Medulla oblongata (tissue), 1 donor: ENCODE measurements around the gene TRAF3.
A peak's percentile ranks its signal among the peaks of the same experiment; 100 is the strongest.
"Not testable (repeated sequence)": the region's sequence is repeated elsewhere in the genome, so short reads cannot be mapped to it uniquely, and the experiment has no call there.

Experiments
- DNase-seq: peaks from one replicate; pipeline ENCODE4 v3.0.0-alpha.2; 2015; ENCODE audit errors: extremely low spot score

TRAF3 gene

DNA sequence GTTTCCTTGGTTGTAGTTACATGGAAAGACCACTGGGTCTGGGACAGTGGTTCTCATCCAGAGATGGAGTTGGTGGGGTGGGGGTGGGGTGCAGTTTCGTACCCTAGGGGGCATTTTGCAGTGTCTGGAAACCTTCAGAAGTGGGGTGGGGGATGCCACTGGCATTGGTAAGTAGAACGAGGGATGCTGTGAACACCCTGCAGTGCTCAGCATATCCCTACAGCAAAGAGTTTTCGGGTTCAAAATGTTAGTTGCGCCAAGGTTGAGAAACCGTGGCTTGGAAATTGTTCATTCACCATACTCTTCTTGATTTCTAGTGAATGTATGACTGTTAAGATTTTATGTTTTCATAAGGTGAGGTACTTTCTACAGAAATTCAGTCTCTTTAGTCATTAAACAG, 28.7 kb downstream of the TRAF3 start:
- no peak for DNase-seq

DNA sequence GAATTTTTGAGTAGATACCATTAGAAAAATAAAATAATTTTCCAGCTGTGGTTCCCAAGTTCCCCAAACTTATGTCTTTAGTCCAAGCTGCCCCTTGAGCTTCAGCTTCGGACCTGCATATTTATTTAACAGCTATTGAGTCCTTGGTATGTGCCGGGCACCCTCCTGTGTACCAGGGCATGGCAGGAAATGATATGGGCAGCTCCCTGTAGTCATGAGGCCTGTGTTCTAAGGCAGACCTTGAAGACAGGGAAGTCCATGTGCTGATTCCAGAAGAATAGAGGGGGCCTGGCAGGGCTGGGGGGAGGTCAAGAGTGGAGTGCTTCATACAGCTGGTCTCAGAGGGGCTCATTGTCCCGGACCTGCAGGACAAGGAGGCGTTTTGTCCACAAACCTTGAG, 29.2 kb downstream of the TRAF3 start:
- DNase-seq, result no peak

DNA sequence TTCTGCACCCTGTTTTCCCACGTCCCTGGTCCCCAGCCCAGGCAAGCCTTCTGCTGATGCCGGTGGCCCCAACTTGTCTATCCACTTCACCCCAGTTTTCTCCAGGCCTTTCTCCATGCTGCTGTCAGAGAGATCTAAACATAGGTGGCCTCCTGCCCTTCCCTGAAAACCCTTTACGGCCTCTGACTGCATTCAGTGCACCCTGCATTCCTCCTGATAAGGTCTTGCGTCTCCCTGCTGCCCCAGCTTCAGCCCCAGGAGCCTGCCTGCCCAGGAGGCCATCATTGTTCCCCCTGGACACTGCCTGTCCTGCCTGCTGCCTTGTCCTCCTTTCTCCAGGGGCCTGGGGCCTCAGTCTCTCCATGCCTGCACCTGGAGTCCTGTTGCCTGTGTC, 29.8 kb downstream of the TRAF3 start:
- no peak for DNase-seq

DNA sequence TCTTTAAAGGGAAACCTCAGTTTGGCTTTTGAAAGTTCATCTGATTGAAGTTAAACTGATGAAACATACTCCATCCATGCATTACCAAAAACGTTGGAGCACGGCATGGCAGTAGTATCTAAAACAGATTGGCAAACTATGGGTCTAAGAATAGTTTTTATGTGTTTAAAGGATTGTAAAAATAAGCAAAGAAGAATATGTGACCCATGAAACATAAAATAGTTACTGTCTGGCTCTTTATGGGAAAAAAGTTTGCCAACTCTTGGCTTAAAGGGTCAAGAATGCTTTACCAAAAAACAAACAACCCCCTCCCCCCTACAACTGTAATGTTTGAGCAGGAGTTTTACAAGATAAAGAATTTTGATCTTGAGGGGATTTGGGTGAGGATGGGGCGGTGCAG, 32.6 kb downstream of the TRAF3 start:
- DNase-seq, result no peak

DNA sequence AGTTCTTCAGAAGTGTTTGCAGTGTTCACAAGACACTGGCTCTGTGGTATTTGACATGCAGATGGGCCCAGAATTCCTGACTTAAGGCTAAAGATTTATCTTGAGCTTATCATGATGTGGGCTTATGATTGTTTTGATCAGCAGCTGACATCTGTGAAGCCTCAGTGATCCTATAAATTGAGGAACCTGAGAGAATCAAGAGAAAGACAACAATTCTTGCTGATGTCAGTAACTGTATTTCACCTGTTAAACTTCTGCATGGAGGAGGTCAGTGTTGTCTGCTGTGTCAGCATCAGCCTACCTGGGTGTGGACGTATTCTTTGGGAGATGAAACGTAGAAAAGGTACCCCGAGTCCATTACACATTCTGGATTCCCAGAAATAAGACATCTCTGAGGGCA, 33.3 kb downstream of the TRAF3 start:
- no peak for DNase-seq

DNA sequence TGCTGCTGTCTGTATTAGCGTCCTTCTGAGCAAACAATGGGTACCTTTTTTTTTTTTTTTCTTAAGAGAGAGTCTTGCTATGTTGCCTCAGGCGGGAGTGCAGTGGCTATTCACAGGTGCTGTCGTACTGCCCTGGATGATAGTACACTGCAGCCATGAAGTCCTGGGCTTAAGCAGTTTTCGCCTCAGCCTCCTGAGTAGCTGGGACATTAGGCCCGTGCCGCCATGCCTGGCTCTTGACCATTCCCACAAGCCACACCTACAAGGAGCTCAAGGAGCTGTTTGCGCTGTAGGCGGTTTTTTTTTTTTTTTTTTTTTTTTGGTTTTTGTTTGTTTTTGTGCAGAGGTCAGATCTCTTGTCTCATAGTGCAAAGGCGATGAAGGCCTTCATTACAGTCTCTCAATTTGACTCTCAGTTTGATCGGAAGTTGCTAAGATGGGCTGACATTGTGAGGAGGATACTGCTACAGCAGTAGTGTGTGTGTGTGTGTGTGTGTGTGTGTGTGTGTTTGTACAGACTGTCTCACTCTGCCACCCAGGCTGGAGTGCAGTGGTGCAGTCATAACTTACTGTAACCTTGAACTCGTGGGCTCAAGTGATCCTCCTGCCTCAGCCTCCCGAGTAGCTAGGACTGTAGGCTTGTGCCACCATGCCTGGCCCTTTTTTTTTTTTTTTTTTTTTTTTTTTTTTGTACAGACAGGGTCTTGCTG, 34.2 kb downstream of the TRAF3 start:
- no peak for DNase-seq

DNA sequence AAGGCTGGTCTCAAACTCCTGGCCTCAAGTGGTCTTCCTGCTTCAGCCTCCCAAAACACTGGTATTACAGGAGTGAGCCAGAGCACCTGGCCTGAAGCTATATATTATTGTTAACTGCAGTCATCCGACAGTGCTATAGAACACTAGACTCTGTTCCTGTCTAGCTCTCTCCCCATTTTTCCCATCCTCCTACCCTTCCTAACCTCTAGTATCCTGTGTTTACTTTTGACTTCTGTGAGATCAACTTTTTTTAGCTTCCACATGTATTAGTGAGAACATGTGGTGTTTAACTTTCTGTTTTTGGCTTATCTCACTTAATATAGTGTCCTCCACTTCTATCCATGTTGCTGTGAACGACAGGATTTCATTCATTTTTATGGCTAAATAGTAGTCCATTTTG, 34.7 kb downstream of the TRAF3 start:
- DNase-seq, result no peak

DNA sequence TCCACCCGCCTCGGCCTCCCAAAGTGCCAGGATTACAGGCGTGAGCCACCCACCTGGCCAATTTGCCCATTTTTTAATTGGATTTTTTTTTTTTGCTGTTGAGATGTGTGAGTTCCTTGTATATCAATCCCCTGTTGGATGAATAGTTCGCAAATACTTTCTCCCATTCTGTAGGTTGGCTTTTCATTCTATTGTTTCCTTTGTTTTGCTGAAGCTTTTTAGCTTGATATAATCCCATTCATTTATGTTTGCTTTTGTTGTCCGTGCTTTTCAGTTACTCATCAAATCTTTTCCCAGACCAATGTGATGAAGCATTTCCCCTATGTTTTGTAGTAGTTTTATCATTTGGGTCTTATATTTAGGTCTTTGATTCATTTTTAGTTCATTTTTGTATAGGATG, 36.4 kb downstream of the TRAF3 start:
- no peak for DNase-seq

DNA sequence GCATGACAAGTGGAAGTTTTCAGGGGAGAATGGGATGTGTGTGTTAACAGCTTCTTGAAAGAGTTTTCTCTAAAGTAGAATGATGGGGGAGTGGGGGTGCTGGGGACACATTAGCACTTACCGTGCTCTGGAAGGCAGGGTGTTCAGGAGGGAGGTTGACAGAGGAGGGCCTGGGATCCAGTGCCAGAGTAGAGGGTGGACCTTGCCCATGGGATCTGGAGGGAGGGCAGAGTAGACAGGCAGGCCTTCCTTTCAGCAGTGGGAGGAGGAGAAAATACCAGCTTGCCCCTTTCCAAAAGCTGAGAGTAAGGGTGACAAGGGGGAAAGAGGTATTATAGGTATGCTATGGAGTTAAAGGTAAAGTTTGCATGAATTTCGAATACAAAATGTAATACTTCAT, 40.1 kb downstream of the TRAF3 start:
- DNase-seq, result no peak

DNA sequence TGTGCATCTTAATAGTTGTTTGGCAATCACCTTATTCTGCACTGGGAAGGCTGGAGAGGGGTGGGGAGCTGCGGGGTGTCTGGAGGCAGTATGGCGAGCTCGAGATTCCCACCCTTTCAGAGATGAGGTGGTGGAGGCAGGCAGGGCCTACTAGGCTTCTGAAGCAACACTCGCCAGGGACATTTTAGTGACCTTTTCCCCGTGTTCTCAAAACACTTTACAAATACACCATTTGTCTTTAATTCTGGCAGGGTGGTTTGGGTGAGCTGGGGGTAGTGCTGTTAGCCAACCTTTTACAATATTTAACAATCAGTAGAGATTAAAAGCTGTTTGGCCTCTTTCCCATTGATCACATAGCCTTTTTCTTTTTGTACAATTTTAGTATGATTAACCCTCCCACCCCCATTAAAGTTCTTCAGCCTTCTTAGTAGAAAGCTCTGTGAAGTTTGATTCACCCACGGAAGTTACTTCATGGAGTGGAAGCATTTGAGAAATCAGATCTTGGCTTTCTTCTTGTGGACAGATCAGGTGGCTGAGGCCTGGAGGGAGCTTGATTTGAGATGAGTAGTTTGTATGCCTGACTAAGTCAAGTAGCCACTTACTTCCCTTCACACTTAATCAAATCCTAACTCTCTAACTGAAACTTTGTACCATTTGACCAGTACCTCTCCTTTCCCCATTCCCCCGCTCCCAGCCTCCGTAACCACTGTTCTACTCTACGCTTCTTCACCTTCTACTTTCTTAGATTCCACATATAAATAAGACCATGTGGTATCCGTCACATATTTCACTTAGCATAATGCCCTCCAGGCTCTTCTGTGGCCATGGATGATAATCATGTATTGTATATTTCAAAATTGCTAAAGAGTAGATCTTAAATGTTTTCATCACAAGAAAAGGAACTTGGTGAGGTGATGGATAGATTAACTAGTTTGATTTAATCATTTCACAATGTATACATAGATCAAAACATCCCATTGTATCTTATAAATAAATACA, 41.0 kb downstream of the TRAF3 start:
- no peak for DNase-seq

DNA sequence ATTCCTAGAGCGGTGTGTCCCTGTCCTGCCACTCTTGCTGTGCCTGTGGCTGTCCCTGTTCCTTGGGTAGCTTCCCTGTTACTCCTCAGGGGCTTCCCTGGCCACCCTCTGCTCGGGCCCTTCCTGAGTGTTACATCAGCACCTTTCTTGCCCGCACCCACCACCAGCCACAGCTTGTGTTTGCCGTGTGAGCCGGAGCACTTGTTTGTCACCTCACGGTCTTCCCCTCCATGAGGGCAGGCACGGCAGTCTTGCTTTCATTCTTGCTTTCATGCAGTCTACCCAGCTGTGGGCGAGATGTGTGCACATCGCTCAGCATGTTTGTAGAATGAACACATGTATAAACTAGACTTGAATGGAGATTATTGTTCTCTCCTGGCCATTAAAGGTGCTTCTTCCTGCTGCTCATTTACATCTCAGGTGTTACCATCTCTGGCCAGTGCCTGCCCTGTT, 42.0 kb downstream of the TRAF3 start:
- no peak for DNase-seq

DNA sequence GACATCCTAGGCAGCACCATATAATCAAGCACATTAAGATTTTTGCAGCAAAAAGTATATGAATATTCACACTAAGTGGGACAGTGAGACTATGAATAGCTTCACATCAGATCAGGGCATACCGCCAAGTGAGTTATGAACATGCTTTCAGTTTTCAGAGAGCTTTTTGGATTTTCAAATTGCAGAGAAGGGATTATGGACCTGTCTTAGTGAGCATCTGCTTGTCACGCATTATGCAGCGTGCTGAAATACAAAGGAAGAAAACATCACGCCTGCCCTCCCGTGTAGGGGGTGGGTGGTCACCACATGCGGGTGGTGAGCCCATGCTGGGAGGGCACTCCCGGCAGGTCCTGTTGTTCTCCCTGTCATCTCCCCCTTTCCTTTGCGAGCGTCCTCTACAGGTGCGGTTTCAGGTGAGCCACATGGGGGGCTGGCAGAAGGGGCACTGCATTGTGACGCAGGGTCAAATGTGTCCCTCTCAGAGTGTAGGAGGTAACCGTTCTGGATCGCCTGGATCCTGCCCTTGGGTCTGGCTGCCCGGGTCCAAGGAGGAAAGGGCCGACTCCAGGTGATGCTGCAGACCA, 42.6 kb downstream of the TRAF3 start:
- DNase-seq, result no peak

DNA sequence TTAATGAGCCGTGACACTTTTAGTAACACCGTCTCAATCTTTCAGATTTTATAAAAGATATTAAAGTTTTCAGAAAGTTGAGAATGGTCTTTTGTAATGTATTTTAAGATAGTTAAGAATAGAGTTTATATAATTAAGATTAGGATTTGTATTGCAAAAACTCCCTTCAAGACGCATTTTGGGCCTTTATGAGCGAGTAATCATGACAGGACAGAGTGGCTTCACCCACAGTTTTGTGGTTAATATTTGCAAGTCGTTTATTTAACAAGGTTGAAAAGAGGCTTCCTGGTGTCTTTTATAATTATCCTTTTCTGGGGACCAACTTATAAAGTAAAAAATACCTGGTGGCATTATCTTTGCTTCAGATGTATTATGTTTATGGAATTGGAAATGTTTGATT, 44.0 kb downstream of the TRAF3 start:
- DNase-seq, result no peak

DNA sequence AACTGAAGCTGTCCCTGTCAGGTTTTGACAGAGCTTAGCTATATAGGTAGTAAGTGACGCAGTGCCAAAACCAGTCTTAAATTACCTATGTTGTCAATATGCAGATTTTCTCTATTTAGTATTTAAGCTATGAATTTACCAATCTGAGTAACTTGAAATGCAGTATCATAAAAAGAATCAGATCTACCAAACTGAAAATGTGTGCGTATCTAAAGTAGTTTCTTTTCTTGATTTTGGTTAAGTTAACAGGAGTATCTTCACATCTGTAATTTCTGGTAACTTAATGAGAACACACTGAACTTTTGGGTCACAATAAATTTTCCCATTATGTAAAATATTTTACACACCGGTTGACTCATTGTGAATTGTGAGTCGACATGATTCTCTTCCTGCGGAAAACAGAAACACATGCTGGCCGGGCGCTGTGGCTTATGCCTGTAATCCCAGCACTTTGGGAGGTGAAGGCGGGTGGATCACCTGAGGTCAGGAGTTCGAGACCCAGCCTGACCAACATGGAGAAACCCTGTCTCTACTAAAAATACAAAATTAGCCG, 45.1 kb downstream of the TRAF3 start:
- no peak for DNase-seq

DNA sequence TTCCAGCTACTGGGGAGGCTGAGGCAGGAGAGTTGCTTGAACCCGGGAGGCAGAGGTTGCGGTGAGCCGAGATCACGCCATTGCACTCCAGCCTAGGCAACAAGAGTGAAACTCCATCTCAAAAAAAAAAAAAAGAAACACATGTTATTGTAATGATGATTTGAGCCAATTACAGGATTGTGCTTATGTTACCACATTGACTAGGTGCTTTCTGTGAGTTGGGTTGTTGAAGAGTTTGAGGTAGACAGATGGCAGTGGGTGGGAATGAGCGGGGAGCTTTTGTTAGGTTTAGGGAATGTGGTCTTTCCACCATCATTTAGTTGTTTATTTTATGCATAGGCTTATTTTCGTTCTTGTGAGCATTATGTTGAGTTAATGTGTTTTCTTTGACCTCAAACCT, 45.6 kb downstream of the TRAF3 start:
- not testable (repeated sequence) for DNase-seq

DNA sequence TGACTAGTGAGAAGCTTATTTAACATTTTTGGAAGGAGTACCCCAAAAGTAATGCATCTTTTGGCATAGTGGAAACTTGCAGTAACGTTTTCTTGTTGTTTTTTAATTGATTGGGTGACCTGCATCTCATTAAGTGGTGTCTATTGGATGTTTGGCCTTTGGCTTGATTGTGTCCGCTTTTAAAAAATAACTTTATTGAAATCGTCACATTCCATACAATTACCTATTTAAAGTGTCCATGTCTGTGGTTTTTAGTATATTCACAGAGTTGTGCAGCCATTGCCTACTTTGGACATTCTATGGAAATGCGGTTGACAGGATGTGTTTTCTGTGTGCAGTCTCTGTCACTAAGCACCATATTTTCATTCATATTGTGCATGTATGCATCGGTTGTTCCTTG, 46.3 kb downstream of the TRAF3 start:
- no peak for DNase-seq

DNA sequence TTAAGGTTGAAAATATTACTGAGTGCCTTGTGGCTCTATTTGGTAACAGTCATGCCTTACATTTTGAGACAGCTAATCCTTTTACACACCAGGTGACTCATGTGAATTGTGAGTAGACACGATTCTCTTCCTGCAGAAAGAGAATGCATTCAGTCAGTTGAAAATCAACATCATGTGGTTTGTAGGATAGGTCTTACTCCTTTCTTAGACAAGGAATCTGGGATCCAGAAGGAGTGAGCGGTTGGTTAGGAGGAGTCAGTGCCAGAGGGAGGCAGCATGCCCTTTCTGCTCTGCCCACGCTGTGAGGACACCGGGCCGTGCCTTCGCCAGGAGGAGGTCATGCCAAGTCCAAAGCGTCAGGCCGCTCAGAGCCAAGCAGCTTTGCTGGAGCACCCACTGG, 47.6 kb downstream of the TRAF3 start:
- DNase-seq, result peak; percentile 44

DNA sequence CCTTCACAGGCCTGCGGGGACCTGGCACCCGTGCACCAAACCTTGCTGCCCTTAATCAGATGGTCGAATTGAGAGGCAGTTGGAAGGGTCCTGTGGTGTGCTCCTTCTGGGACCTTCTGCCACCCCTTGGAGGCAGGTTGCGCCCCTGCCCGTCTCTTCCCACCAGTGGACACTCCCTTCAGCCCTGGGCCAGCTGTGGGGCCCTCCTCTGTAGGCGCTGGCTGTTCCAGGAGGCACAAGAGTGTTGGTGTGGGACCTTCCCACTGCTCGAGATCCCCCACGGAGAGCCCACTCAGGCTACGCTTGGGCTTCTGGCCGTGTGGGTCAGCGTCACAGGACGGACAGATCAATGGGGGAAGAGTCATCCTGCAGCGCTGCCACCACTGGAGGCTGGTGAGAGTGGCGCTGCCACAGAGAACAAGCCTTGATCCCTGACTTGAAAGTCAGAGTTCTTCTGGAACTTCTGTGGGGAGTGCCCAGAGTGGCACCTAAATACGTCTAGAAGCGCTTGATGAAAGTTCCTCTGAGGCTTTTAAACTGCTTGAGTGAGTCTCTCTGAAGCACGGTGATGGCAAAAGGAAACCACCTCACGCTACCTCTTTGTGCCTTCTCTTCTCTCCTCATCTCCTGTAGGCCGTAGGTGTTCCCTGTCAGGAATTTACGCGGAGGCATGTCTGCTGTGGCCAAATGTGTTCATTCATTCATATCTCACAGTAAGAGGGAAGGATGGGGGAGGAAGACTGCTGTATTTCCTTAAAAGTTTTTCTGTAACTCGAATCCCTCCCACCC, 48.3 kb downstream of the TRAF3 start:
- DNase-seq, result no peak

DNA sequence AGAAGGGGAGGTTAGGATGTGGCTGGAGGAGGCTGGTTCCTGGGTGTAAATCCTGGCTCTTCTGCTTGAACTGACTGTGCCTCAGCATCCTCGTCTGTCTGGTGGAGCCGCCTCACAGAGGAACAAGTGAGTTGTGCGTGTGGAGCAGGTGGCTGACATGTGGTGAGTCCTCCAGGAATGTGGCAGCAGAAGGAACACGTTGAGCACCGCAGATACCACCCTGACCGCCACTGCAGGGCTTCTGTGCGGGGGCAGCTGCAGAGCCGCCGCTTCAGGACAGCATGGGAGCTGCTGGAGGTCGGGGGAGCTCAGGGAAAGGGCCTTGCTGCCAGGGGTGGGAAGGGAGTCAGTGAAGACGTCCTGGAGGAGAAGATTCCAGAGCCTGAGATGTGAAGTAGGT, 48.9 kb downstream of the TRAF3 start:
- DNase-seq, result no peak

DNA sequence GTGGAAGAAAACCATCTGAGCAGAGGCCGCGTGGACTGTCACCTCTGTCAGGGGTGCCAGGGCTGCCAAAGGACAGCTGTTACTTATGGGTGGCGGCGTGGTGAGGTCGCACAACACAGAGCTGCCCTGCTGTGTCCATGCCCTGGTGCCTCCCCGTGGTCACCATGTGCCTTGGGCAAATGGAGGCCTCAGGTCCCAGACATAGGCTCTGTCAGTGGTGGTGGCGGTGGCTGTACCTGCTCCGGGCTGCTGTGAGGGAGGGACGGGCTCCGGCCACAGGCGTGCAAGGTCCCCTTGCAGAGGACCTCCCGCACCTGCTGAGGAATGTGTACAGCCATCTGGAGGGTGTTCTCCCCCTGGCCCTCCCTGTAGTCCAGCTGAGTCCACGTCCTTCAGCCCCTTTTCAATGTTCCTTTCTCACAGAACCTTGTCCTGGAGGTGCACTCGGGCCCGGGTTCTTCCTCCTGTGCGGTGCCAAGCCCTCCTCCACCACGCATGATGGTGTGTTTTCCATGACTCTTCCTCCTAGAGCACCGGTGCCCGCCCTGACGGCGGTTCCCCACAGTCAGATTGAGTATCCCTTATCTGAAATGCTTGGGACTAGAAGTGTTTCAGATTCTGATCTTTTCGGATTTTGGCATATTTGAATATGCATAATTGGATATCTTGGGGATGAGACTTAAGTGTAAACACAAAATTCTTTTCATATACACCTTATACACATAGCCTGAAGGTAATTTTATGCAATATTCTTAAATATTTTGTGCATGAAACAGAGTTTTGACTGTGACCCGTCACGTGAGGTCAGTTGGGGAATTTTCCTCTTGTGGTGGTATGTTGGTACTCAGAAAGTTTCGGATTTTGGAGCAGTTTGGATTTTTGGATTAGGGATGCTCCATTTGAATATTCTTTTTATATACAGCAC, 49.8 kb downstream of the TRAF3 start:
- DNase-seq, result no peak
